ENCODE measurements around the gene C8G.

C8G gene

GRCh38 chr9:136944519-136945332 lies at the start of gene C8G, which contains the start of gene FBXW5:
Gene C8G, plus strand, starts transcription at chr9:136945243. Its CDS starts 78 bp downstream, at chr9:136945321.
Gene FBXW5, minus strand, starts transcription at chr9:136944738. Its CDS starts 655 bp downstream, at chr9:136944083.
- peak; percentile 91 for DNase-seq

GRCh38 chr9:136896027-136896426 lies 49.0 kb upstream of the C8G start:
- no peak for DNase-seq

- DNase-seq = no peak
Measured at GRCh38 chr9:136898483-136899100, 46.5 kb upstream of the C8G start.

GRCh38 chr9:136899196-136899595 lies 45.8 kb upstream of the C8G start:
- DNase-seq = no peak

GRCh38 chr9:136900556-136900955 lies 44.5 kb upstream of the C8G start:
- DNase-seq = no peak

- peak; percentile 75 for DNase-seq
Measured at GRCh38 chr9:136900988-136901515, 44.0 kb upstream of the C8G start.

GRCh38 chr9:136901516-136902258 lies 43.4 kb upstream of the C8G start:
- peak; percentile 82 for DNase-seq

GRCh38 chr9:136902259-136902821 lies 42.7 kb upstream of the C8G start:
- DNase-seq = peak; percentile 86

- no peak for DNase-seq
Measured at GRCh38 chr9:136903041-136903554, 41.9 kb upstream of the C8G start.

- DNase-seq = no peak
Measured at GRCh38 chr9:136906266-136906665, 38.8 kb upstream of the C8G start.

- no peak for DNase-seq
Measured at GRCh38 chr9:136907011-136907914, 37.8 kb upstream of the C8G start.

GRCh38 chr9:136910197-136910900 lies 34.7 kb upstream of the C8G start:
- no peak for DNase-seq

- DNase-seq = no peak
Measured at GRCh38 chr9:136910901-136911245, 34.2 kb upstream of the C8G start.

GRCh38 chr9:136913701-136914438 lies 31.2 kb upstream of the C8G start:
- no peak for DNase-seq

GRCh38 chr9:136915632-136916329 lies 29.3 kb upstream of the C8G start:
- DNase-seq = no peak

GRCh38 chr9:136916330-136917184 lies 28.5 kb upstream of the C8G start:
- DNase-seq = no peak

- DNase-seq = no peak
Measured at GRCh38 chr9:136917902-136918301, 27.1 kb upstream of the C8G start.

- no peak for DNase-seq
Measured at GRCh38 chr9:136920069-136920468, 25.0 kb upstream of the C8G start.
